DOHH2 (cell line): ENCODE data around the gene KLK7.

ENCODE experiments used
- H3F3A ChIP-seq: fragments of 200-600 bp; sonication (generic), shearing (Covaris generic); 2 replicates; pipeline ENCODE4 v1.6.0; 2016; ENCODE audit warnings: antibody characterized with exemption, mild to moderate bottlenecking; ENCODE audit not compliant: control insufficient read depth, insufficient read depth
- H3K27ac ChIP-seq: fragments of 200-600 bp; sonication (generic); 2 replicates; pipeline ENCODE4 v1.5.1; 2014; ENCODE audit warnings: low read depth, mild to moderate bottlenecking, low read length, moderate library complexity
- H3K27me3 ChIP-seq: fragments of 200-600 bp; sonication (generic); 2 replicates; pipeline ENCODE4 v1.6.1; 2014; ENCODE audit warnings: mild to moderate bottlenecking, low read length, mixed read lengths; ENCODE audit not compliant: control insufficient read depth
- H3K36me3 ChIP-seq: fragments of 200-600 bp; sonication (generic); 2 replicates; pipeline ENCODE4 v1.6.1; 2014; ENCODE audit warnings: mild to moderate bottlenecking, low read length, moderate library complexity, mixed read lengths; ENCODE audit not compliant: control insufficient read depth
- H3K4me1 ChIP-seq: fragments of 200-600 bp; sonication (generic); 2 replicates; pipeline ENCODE4 v1.6.1; 2014; ENCODE audit warnings: mild to moderate bottlenecking, low read length, mixed read lengths; ENCODE audit not compliant: control insufficient read depth
- H3K4me2 ChIP-seq: fragments of 200-600 bp; sonication (generic); 2 replicates; pipeline ENCODE4 v1.6.0; 2014; ENCODE audit warnings: mild to moderate bottlenecking, low read length, moderate library complexity
- H3K4me3 ChIP-seq: fragments of 200-600 bp; sonication (generic); 2 replicates; pipeline ENCODE4 v1.5.1; 2014; ENCODE audit warnings: mild to moderate bottlenecking, low read length, mixed read lengths
- H3K79me2 ChIP-seq: fragments of 200-600 bp; sonication (generic); 2 replicates; pipeline ENCODE4 v1.6.1; 2014; ENCODE audit warnings: mild to moderate bottlenecking, low read length, mixed read lengths; ENCODE audit not compliant: control insufficient read depth
- H3K9me2 ChIP-seq: fragments of 200-600 bp; sonication (generic); replicated peaks from 2 replicates; pipeline ENCODE4 v1.6.1; 2014; ENCODE audit warnings: mild to moderate bottlenecking, low read length, mixed read lengths; ENCODE audit not compliant: control insufficient read depth
- H3K9me3 ChIP-seq: fragments of 200-600 bp; sonication (generic); 2 replicates; pipeline ENCODE4 v1.6.1; 2014; ENCODE audit warnings: antibody characterized with exemption, low read length, mixed read lengths; ENCODE audit not compliant: control insufficient read depth, insufficient read depth
- H4K20me1 ChIP-seq: fragments of 200-600 bp; sonication (generic); 2 replicates; pipeline ENCODE4 v1.6.0; 2014; ENCODE audit warnings: low read depth, mild to moderate bottlenecking, antibody characterized with exemption, low read length, moderate library complexity; ENCODE audit not compliant: control insufficient read depth, insufficient read depth
- EZH2phosphoT487 ChIP-seq: fragments of 200-600 bp; sonication (generic); IDR thresholded peaks from 2 replicates; pipeline ENCODE4 v1.6.1; 2017; ENCODE audit warnings: borderline replicate concordance, mild to moderate bottlenecking, antibody characterized with exemption, low read length, moderate library complexity, mixed read lengths
- TF ChIP-seq, protein P1 (sequence below): fragments of 200-600 bp; sonication (generic); IDR thresholded peaks from one replicate; pipeline ENCODE4 v1.5.1; 2014; ENCODE audit warnings: antibody characterized with exemption, mild to moderate bottlenecking, low read depth, low read length; ENCODE audit not compliant: poor library complexity, severe bottlenecking

KLK7 gene

DNA sequence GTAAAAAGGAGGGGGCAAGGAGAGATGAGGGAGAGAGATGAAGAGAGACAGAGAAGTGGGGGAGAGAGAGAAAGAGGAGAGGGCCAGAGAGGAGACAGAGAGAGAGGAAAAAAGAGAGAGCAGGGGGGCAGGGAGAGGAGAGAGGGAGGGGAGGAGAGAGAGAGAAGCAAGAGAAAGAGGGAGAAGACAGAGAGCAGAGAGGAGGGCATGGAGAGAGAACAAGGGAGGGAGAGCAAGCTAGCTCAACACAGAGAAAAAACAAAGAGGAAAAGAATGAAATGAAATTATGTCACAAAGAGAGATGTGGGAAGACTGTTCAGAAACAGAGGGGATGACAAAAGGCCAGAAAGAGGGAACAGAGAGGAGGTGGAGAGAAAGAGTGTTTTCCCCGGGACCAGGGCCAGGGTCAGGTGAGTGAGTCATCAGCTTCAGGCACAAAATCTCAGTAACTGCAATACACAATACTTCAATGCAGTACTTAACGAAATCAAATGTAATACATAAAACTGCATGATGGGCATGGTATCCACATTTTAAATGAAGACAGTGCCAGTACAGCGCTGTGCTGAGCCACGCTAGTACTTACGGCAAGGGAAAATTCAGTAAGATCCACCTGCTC lies 4.8 kb downstream of the KLK7 start:
- H3K4me3 ChIP-seq: no peak overlapping the region
- TF ChIP-seq, protein P1, sequence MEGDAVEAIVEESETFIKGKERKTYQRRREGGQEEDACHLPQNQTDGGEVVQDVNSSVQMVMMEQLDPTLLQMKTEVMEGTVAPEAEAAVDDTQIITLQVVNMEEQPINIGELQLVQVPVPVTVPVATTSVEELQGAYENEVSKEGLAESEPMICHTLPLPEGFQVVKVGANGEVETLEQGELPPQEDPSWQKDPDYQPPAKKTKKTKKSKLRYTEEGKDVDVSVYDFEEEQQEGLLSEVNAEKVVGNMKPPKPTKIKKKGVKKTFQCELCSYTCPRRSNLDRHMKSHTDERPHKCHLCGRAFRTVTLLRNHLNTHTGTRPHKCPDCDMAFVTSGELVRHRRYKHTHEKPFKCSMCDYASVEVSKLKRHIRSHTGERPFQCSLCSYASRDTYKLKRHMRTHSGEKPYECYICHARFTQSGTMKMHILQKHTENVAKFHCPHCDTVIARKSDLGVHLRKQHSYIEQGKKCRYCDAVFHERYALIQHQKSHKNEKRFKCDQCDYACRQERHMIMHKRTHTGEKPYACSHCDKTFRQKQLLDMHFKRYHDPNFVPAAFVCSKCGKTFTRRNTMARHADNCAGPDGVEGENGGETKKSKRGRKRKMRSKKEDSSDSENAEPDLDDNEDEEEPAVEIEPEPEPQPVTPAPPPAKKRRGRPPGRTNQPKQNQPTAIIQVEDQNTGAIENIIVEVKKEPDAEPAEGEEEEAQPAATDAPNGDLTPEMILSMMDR: no peak
- TF ChIP-seq EZH2phosphoT487: no peak
- H3K27ac ChIP-seq: no peak overlapping the region
- no peaks in the 10 kb centered on the region for H3K9me2 ChIP-seq
- no peak overlapping the region for H3K4me2 ChIP-seq
- H3K27me3 ChIP-seq: no peaks in the 10 kb centered on the region
- H3K9me3 ChIP-seq: no peaks in the 10 kb centered on the region
- H3F3A ChIP-seq: no peaks in the 10 kb centered on the region
- H3K79me2 ChIP-seq: no peaks in the 10 kb centered on the region
- H3K4me1 ChIP-seq: no peaks in the 10 kb centered on the region
- no peaks in the 10 kb centered on the region for H4K20me1 ChIP-seq
- H3K36me3 ChIP-seq: no peaks in the 10 kb centered on the region

DNA sequence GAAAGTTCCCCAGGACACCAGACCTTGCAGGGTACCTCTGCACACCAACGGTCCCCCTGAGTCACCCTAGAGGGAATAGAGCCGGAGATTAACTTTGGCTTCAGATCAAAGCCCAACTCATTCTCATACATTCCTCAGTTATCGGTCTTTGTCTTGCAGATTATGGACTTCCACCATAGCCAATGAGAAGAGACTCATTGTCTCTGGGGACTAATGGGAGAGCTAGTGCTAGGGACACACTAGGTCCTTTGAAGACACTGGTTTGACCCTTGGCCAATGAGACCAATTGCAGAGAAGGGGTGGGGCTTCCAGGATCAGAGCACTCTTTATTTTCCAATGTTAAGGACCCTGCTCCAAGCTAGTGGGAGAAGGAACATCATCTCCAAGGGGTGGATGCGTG lies 6.1 kb downstream of the KLK7 start:
- no peak overlapping the region for H3K4me2 ChIP-seq
- no peak overlapping the region for H3K4me3 ChIP-seq
- no peaks in the 10 kb centered on the region for H3K4me1 ChIP-seq
- no peak overlapping the region for H3K27ac ChIP-seq
- no peaks in the 10 kb centered on the region for H3K9me3 ChIP-seq
- H3K27me3 ChIP-seq: no peaks in the 10 kb centered on the region
- no peaks in the 10 kb centered on the region for H4K20me1 ChIP-seq
- no peaks in the 10 kb centered on the region for H3K36me3 ChIP-seq
- H3K79me2 ChIP-seq: no peaks in the 10 kb centered on the region
- no peaks in the 10 kb centered on the region for H3K9me2 ChIP-seq
- H3F3A ChIP-seq: no peaks in the 10 kb centered on the region
- TF ChIP-seq EZH2phosphoT487: no peak

DNA sequence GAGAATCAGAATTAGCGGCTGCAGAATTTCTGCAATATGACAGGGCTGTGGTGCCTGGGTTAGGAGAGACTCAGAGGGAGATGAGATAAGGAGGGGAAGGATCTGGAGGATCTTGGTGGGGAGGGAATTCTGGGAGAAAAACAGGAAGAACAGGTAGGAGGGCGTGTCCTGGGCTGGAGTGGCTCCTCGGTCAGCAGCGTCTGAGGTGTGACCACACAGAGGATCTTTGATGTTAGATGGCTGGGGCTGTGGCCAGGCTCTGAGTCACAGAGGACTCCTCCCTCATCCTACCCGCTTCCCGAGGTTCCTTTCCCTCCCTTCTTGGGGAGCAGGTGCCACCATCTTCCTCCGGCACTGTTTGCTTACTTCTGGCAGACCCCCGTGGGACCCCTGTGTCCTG lies 8.0 kb downstream of the KLK7 start:
- no peaks in the 10 kb centered on the region for H3K4me1 ChIP-seq
- H3K4me3 ChIP-seq: no peak overlapping the region
- no peak for TF ChIP-seq EZH2phosphoT487
- TF ChIP-seq, protein P1: no peak
- H3K36me3 ChIP-seq: no peaks in the 10 kb centered on the region
- no peaks in the 10 kb centered on the region for H4K20me1 ChIP-seq
- no peaks in the 10 kb centered on the region for H3K27me3 ChIP-seq
- no peaks in the 10 kb centered on the region for H3K79me2 ChIP-seq
- H3K9me3 ChIP-seq: no peaks in the 10 kb centered on the region
- H3F3A ChIP-seq: no peaks in the 10 kb centered on the region
- H3K4me2 ChIP-seq: no peak overlapping the region
- no peak overlapping the region for H3K27ac ChIP-seq
- H3K9me2 ChIP-seq: no peaks in the 10 kb centered on the region

DNA sequence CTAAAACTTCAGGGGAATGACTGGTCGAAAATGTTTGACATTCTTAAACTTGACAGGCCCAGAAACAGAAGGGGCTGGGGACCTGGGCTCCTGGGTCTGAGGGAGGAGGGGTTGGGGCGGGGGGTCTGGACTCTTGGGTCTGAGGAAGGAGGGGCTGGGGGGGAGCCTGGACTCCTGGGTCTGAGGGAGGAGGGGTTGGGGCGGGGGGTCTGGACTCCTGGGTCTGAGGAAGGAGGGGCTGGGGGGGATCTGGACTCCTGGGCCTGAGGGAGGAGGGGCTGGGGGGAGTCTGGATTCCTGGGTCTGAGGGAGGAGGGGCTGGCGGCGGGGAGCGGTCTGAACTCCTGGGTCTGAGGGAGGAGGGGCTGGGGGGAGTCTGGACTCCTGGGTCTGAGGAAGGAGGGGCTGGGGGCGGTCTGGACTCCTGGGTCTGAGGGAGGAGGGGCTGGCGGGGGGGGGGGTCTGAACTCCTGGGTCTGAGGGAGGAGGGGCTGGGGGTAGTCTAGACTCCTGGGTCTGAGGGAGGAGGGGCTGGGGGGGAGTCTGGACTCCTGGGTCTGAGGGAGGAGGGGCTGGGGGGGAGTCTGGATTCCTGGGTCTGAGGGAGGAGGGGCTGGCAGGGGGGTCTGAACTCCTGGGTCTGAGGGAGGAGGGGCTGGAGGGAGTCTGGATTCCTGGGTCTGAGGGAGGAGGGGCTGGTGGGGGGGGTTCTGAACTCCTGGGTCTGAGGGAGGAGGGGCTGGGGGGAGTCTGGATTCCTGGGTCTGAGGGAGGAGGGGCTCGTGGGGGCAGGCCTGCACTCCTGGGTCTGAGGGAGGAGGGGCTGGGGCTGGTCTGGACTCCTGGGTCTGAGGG lies 8.8 kb downstream of the KLK7 start:
- Histone ChIP-seq H3K79me2 (no peaks in the 10 kb centered on the region), H3K36me3 (no peaks in the 10 kb centered on the region), H3K4me3 (no peak overlapping the region), H3K27me3 (no peaks in the 10 kb centered on the region), H3K4me1 (no peaks in the 10 kb centered on the region), H3K4me2 (no peak overlapping the region), H3K27ac (no peak overlapping the region), H3K9me2 (no peaks in the 10 kb centered on the region), H3F3A (no peaks in the 10 kb centered on the region), H4K20me1 (no peaks in the 10 kb centered on the region), H3K9me3 (no peaks in the 10 kb centered on the region)
- TF ChIP-seq EZH2phosphoT487: no peak
- TF ChIP-seq, protein P1: no peak
